ENCODE measurements around the gene SLAIN1.
A peak's percentile ranks its signal among the peaks of the same experiment; 100 is the strongest.

Gene SLAIN1

GRCh38 chr13:77715233-77715891, 17.9 kb downstream of the SLAIN1 start:
- no peak for DNase-seq

GRCh38 chr13:77716692-77717091, 19.2 kb downstream of the SLAIN1 start:
- no peak for DNase-seq

DNA sequence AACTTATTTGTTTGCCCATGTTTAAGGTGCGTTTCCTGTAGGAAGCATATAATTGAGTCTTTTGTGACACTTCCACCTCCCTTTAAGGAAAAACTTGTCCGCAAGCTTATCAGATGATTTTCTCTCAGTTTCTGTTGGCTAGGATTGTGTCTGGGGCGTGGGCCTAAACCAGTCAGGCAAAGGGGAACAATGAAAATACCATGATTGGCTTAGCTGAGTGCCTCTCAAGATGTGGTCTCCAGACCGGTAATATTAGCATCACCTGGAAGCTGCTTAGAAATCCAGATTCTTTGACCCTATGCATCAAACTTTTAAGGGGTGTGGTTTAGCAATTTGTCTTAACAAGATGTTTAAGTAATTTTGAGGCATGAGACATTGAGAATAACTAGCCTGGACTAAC, 20.0 kb downstream of the SLAIN1 start:
- DNase-seq: no peak

DNA sequence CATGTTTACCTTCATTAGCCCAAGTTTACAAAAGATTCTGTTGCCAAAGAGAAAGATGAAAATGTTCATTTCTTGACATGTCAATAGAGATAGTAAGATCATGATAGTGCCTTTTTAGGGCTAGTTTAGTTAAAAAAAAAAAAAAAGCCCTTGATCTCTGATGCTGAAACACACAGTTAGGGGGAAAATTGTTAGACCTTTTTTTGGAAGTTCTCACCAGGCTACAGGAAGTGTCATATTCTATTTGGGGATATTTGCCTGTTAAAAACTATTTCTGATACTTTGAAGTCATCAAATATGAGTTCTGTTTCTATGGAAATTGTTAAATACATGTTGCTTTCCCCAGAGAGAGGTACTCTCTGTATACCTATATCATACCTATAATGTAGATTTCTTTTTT, 21.6 kb downstream of the SLAIN1 start:
- no peak for DNase-seq

DNA sequence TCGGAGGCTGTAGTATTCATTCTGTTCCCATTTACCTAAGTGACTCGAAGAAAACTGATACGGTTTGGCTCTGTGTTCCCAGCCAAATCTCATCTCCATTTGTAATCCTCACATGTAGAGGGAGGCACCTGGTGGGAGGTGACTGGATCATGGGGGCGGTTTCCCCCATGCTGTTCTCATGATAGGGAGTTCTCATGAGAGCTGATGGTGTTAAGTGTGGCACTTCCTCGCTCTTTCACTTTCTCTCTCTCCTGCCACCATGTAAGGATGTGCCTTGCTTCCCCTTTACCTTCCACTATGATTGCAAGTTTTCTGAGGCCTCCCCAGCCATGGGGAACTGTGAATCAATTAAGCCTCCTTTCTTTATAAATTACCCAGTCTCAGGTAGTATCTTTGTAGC, 23.5 kb downstream of the SLAIN1 start:
- no peak for DNase-seq

DNA sequence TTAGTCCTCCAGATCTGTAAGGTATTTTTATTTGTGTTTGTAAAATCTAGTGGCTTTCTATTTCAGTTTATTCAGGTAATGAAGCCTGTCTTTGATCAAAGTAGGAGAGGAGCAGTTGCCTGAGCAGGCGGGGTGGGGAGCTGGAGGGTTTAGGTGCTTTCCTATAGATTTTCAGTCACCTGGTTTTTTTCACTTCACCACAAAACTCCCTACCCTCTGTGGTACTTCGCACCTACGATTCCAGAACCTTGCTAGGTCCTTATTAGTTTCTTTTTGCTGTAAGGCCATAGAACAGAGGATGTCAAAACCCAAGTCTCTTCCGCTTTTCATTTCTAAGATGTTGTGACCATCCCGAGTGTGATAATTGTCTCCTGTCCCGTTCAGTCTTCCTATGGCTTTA, 26.6 kb downstream of the SLAIN1 start:
- DNase-seq: no peak

- DNase-seq: no peak
These were observed 27.6 kb downstream of the SLAIN1 start for GRCh38 chr13:77725071-77725470.

- DNase-seq: no peak
These were observed 31.0 kb downstream of the SLAIN1 start for GRCh38 chr13:77728265-77729125.

DNA sequence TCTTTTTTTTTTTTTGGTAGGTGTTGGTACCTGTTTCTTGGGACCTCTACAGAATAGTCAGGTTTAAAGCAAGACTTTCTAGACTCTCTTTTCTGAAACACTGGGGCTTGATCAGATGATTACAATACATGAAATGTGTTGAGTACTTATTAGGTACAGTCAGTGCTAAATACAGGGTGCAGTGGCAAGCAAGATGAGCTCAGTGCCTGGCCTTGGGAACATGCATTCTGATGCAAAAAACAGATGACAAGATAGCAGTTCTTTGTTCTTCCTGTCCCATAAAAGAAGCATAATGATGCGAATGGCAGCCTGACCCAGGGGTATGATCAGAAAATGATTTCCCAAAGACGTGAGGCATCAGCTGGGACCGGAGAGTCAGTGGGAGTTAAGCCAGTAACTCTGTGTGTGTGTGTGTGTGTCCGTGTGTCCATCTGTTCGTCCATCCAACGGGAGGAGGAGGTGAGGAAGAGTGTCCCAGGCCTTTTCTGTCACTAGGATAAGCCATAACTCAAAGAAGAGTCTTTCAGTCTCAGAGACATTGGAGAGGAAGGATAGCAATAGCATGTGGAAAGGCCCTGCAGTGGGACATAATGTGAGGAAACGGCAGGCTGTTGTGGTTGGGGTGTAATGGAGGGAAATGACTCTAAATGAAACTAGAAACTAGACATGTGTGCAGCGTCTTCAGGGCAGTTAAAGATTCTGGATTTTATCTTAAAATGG, 32.2 kb downstream of the SLAIN1 start:
- DNase-seq: peak; percentile 32

- DNase-seq: no peak
These were observed 33.1 kb downstream of the SLAIN1 start for GRCh38 chr13:77730572-77730971.

DNA sequence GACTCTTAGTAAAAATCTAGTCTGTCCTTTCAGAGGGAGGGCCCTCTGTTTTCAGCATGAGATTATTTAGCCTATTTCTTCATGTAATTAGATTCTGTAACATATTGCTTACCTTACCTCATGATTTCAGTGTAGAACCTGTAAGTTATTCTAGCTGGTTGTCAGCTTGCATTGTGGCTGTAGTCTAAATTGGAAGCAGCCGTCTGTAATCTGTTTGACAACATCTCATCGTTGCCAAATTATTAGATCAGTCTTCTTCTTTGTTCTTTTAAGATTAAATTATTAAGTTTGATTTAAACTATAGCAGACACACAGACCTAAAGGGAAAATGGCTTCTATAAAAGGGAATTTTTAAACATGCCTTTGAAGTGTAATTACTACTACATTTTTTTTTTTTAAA, 34.8 kb downstream of the SLAIN1 start:
- no peak for DNase-seq

- no peak for DNase-seq
These were observed 36.2 kb downstream of the SLAIN1 start for GRCh38 chr13:77733674-77734073.

DNA sequence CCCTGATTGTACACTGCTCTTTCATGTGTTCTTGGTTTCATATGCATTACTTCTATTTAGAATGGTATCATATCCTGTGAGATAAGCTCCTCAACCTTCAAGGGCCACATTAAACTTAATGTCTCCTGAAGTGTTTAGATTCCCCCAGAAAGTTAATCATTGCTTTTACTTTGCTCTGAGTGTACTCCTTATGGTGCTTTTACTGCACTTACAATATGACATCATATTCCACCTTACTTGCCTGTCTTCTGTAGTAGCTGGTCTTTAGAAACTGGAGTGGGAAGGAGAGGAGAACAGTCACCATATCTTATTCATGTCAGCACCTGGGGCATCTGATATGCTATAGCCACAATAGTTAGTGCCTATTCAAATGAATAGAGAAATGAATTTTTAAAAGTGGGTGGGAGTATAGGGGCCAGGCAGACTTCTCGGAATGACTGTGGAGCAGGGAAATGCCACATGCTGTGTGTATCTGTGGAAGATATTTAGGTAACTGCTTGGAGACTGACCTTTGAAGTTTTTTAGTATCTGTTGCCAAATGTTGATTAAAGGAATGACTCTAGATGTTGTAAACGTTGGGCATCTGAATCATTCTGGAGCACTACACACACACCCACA, 40.2 kb downstream of the SLAIN1 start:
- DNase-seq: no peak

- no peak for DNase-seq
These were observed 42.7 kb downstream of the SLAIN1 start for GRCh38 chr13:77740097-77740735.

- DNase-seq: no peak
These were observed 43.6 kb downstream of the SLAIN1 start for GRCh38 chr13:77740931-77741596.

GRCh38 chr13:77741597-77741972, 44.1 kb downstream of the SLAIN1 start:
- no peak for DNase-seq

GRCh38 chr13:77742801-77743200, 45.3 kb downstream of the SLAIN1 start:
- no peak for DNase-seq

- no peak for DNase-seq
These were observed 48.3 kb downstream of the SLAIN1 start for GRCh38 chr13:77745784-77746183.

- DNase-seq: no peak
These were observed 51.9 kb downstream of the SLAIN1 start for GRCh38 chr13:77749344-77749880.

- no peak for DNase-seq
These were observed 54.3 kb downstream of the SLAIN1 start for GRCh38 chr13:77751513-77752456.
